Muscle layer of colon (tissue), 2 donors: ENCODE data around the gene OCIAD1.
A peak's percentile ranks its signal among the peaks of the same experiment; 100 is the strongest.

ENCODE experiments used
- H3K27ac ChIP-seq: one replicate; pipeline ENCODE4 v1.7.0; 2013; ENCODE audit warnings: low read depth, mild to moderate bottlenecking, low read length, moderate library complexity
- H3K27me3 ChIP-seq, 2 donors: one replicate each; pipeline ENCODE4 v1.7.0; 2013; ENCODE audit warnings: low read length in 2 of 2, mild to moderate bottlenecking in 2 of 2; ENCODE audit not compliant: insufficient read depth in 2 of 2, control insufficient read depth in 1 of 2
- H3K36me3 ChIP-seq: one replicate; pipeline ENCODE4 v1.7.0; 2013; ENCODE audit warnings: mild to moderate bottlenecking, low read length; ENCODE audit not compliant: insufficient read depth
- H3K4me1 ChIP-seq: one replicate; pipeline ENCODE4 v1.7.0; 2013; ENCODE audit warnings: mild to moderate bottlenecking, low read length; ENCODE audit not compliant: insufficient read depth
- H3K4me3 ChIP-seq, 2 donors: one replicate each; pipeline ENCODE4 v1.7.0; 2013; ENCODE audit warnings: low read length in 2 of 2, low read depth in 1 of 2, mild to moderate bottlenecking in 1 of 2, moderate library complexity in 1 of 2
- H3K9ac ChIP-seq: one replicate; pipeline ENCODE4 v1.7.0; 2013; ENCODE audit warnings: low read length
- H3K9me3 ChIP-seq: one replicate; pipeline ENCODE4 v1.7.0; 2013; ENCODE audit warnings: mild to moderate bottlenecking, low read length
- donor health status: abdominal sarcoma.
- donor health status: Adenocarcinoma of cecum.

Gene OCIAD1

GRCh38 chr4:48830706-48831531, at the start of gene OCIAD1:
Gene OCIAD1 (plus strand): TSS chr4:48831088. CDS start chr4:48832625, 1,537 bp downstream.
- peak within 1 kb of the TSS; percentile 93 for H3K27ac ChIP-seq

GRCh38 chr4:48781968-48782367, 48.9 kb upstream of the OCIAD1 start:
- Histone ChIP-seq H3K4me3 (no peak overlapping the region), H3K4me1 (peaks cover 21% of the 10 kb centered on the region), H3K9me3 (no peaks in the 10 kb centered on the region), H3K27me3 (no peaks in the 10 kb centered on the region), H3K27ac (no peak overlapping the region), H3K9ac (no peak overlapping the region), H3K36me3 (no peaks in the 10 kb centered on the region)

More at GRCh38 chr4:48830706-48831531, at the start of gene OCIAD1:
- peak within 1 kb of the TSS; percentile 90 to 99 for H3K4me3 ChIP-seq
- H3K36me3 ChIP-seq = peaks cover 21% of the 10 kb centered on the region
- no peaks in the 10 kb centered on the region for H3K27me3 ChIP-seq
- no peaks in the 10 kb centered on the region for H3K9me3 ChIP-seq
- H3K9ac ChIP-seq = peak within 1 kb of the TSS; percentile 97
- H3K4me1 ChIP-seq = peaks cover 17% of the 10 kb centered on the region

GRCh38 chr4:48785302-48785701, 45.6 kb upstream of the OCIAD1 start:
- H3K27me3 ChIP-seq = no peaks in the 10 kb centered on the region
- no peak overlapping the region for H3K4me3 ChIP-seq
- no peak overlapping the region for H3K27ac ChIP-seq
- H3K9me3 ChIP-seq = no peaks in the 10 kb centered on the region
- H3K9ac ChIP-seq = no peak overlapping the region
- H3K4me1 ChIP-seq = peaks cover 8% of the 10 kb centered on the region
- H3K36me3 ChIP-seq = no peaks in the 10 kb centered on the region

GRCh38 chr4:48786549-48786948, 44.3 kb upstream of the OCIAD1 start:
- Histone ChIP-seq H3K27me3 (no peaks in the 10 kb centered on the region), H3K4me3 (no peak overlapping the region), H3K9ac (no peak overlapping the region), H3K27ac (no peak overlapping the region), H3K36me3 (no peaks in the 10 kb centered on the region), H3K9me3 (no peaks in the 10 kb centered on the region), H3K4me1 (peaks cover under 1% of the 10 kb centered on the region)

GRCh38 chr4:48787056-48787455, 43.8 kb upstream of the OCIAD1 start:
- Histone ChIP-seq H3K4me3 (no peak overlapping the region), H3K27ac (no peak overlapping the region), H3K36me3 (no peaks in the 10 kb centered on the region)

GRCh38 chr4:48790561-48790960, 40.3 kb upstream of the OCIAD1 start:
- H3K27ac ChIP-seq = no peak overlapping the region
- H3K4me3 ChIP-seq = no peak overlapping the region
- peaks cover 5% of the 10 kb centered on the region for H3K4me1 ChIP-seq
- no peaks in the 10 kb centered on the region for H3K9me3 ChIP-seq
- no peak overlapping the region for H3K9ac ChIP-seq
- no peaks in the 10 kb centered on the region for H3K27me3 ChIP-seq
- no peaks in the 10 kb centered on the region for H3K36me3 ChIP-seq

More at GRCh38 chr4:48787056-48787455, 43.8 kb upstream of the OCIAD1 start:
- H3K9me3 ChIP-seq = no peaks in the 10 kb centered on the region
- no peak overlapping the region for H3K9ac ChIP-seq
- no peaks in the 10 kb centered on the region for H3K4me1 ChIP-seq
- no peaks in the 10 kb centered on the region for H3K27me3 ChIP-seq

- H3K4me3 ChIP-seq = no peak overlapping the region
- H3K9me3 ChIP-seq = no peaks in the 10 kb centered on the region
- H3K27ac ChIP-seq = no peak overlapping the region
- H3K36me3 ChIP-seq = no peaks in the 10 kb centered on the region
- no peak overlapping the region for H3K9ac ChIP-seq
- H3K4me1 ChIP-seq = peaks cover 5% of the 10 kb centered on the region
- no peaks in the 10 kb centered on the region for H3K27me3 ChIP-seq
These were observed 39.6 kb upstream of the OCIAD1 start for GRCh38 chr4:48791313-48791712.

GRCh38 chr4:48792348-48793006, 38.4 kb upstream of the OCIAD1 start:
- no peak overlapping the region for H3K27ac ChIP-seq
- peaks cover 5% of the 10 kb centered on the region for H3K4me1 ChIP-seq
- no peaks in the 10 kb centered on the region for H3K36me3 ChIP-seq
- no peak overlapping the region for H3K4me3 ChIP-seq
- H3K9ac ChIP-seq = no peak overlapping the region
- no peaks in the 10 kb centered on the region for H3K9me3 ChIP-seq
- H3K27me3 ChIP-seq = no peaks in the 10 kb centered on the region

GRCh38 chr4:48795108-48795507, 35.8 kb upstream of the OCIAD1 start:
- H3K27ac ChIP-seq = no peak overlapping the region
- no peaks in the 10 kb centered on the region for H3K27me3 ChIP-seq
- no peaks in the 10 kb centered on the region for H3K36me3 ChIP-seq
- H3K4me1 ChIP-seq = peaks cover 5% of the 10 kb centered on the region
- H3K9ac ChIP-seq = no peak overlapping the region
- no peak overlapping the region for H3K4me3 ChIP-seq
- H3K9me3 ChIP-seq = no peaks in the 10 kb centered on the region

- H3K4me3 ChIP-seq = no peak overlapping the region
- no peaks in the 10 kb centered on the region for H3K36me3 ChIP-seq
- H3K27me3 ChIP-seq = no peaks in the 10 kb centered on the region
- H3K9me3 ChIP-seq = no peaks in the 10 kb centered on the region
- peaks cover 5% of the 10 kb centered on the region for H3K4me1 ChIP-seq
- no peak overlapping the region for H3K9ac ChIP-seq
- H3K27ac ChIP-seq = no peak overlapping the region
These were observed 34.5 kb upstream of the OCIAD1 start for GRCh38 chr4:48796191-48796926.

GRCh38 chr4:48796927-48797679, 33.8 kb upstream of the OCIAD1 start:
- peaks cover 5% of the 10 kb centered on the region for H3K4me1 ChIP-seq
- H3K27ac ChIP-seq = no peak overlapping the region
- H3K4me3 ChIP-seq = no peak overlapping the region
- H3K9me3 ChIP-seq = no peaks in the 10 kb centered on the region
- no peaks in the 10 kb centered on the region for H3K27me3 ChIP-seq
- no peak overlapping the region for H3K9ac ChIP-seq
- H3K36me3 ChIP-seq = no peaks in the 10 kb centered on the region
